Measurements from ENCODE around the gene RBBP8NL.

RBBP8NL gene

GRCh38 chr20:62461157-62461556 is 33.8 kb upstream of the RBBP8NL start:
- DNase-seq (ENCODE audit: low spot score): no peak

- DNase-seq (ENCODE audit: low spot score): no peak
Measured at GRCh38 chr20:62460678-62461077, 33.3 kb upstream of the RBBP8NL start.

- no peak for DNase-seq (ENCODE audit: low spot score)
Measured at GRCh38 chr20:62459488-62459887, 32.1 kb upstream of the RBBP8NL start.

GRCh38 chr20:62458275-62459251 is 31.2 kb upstream of the RBBP8NL start:
- no peak for DNase-seq (ENCODE audit: low spot score)

DNA sequence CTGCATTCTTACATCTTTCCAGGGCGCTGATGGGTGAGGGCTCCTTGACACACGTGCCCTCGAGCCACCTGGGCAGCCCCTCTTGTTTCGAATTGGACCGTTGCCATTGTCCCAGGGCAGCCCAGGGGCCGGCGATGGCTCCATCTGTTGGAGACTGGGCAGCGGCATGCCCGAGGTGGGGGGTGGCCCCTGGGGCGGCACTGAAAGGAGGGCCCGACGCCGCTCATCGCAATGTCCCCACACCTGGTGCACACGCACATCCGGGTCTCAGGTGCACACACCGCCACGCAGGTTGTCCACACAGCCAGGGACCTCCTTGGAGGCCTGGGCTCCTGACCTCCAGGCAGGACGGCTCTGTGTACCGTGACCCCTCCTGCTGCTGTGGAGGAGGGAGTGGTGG is 30.5 kb upstream of the RBBP8NL start:
- no peak for DNase-seq (ENCODE audit: low spot score)

DNA sequence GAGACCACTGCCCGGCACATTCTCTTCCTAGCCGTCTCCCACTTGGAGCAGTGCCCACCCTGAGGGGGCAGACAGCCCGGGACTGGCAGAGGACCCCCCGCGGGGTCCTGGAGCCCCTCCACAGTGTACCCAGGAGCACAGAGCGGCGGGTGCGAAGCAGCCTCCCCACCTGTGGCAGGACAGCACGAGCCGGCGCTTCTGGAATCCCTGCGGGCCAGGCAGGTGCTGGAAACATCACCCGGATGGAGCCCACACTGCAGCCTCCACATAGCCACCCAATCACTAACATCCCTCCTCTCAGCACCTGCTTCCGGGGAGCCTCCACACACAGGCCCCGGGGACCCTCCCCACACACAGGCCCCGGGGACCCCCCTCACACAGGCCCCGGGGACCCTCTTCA is 29.8 kb upstream of the RBBP8NL start:
- DNase-seq (ENCODE audit: low spot score): no peak

- no peak for DNase-seq (ENCODE audit: low spot score)
Measured at GRCh38 chr20:62455929-62456328, 28.6 kb upstream of the RBBP8NL start.

DNA sequence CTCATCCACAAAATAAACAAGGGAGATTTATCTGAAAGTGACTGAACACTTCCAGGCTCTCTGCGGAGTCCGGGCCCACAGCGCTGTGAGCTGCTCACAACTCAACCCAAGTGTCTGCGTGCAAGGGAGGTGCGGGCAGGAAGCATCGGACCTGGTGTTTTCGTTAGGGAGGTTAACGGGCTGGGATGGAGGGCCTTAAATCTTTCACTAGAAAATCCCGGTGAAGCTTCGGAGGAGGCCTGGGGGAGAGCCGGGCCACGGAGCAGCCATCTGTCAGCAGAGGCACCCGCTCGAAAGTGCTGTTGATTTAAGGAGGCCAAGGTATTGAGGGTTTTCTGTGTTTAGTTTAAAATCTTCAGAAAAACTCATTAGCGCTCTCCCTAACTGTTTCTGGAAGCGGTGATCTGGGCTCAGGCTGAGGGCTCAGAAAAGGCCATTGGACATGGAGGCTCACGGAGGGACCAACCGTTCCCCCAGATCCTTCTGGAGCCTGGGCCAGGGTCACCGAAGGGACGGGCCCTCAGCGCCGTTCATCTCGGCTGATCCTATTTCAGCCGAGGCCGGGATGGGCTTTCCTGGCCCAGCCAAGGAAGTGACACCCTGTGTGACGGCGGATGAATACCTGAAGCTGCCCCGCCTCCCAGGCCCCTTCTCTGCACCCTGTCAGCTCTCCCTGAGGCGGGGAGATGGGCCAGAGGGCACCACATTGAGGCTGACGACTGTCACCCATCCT is 27.7 kb upstream of the RBBP8NL start:
- no peak for DNase-seq (ENCODE audit: low spot score)

GRCh38 chr20:62453186-62453808 is 26.0 kb upstream of the RBBP8NL start:
- no peak for DNase-seq (ENCODE audit: low spot score)

DNA sequence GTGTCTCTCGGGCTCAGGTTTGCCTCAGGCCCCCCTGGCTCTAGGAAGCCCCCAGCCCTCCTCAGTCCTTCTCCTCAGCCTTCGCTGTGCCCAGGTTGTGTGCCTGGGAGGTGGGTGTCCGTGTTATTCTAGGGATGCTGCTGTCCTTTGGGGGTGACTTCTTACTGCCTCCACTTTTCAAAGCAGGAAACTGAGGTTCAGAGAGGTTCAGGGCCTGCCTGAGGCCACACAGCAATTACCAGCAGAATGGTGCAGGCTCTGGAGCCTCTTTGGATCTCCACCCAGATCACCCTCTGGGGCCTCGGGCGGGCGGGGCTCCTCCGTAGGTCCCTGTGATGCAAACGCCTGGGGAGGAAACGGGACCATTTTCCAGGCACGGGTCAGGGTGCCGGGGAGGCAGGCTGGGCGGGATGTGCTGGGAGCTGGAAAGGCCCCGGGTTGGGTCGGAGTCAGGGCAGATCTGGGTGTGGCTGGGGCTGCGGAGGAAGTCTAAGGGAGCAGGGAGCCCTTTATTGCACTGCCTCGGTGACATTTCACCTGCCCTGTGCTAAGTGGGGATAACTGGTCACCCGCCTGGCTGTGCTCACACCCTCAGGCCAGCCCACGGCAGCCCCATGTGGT is 25.2 kb upstream of the RBBP8NL start:
- no peak for DNase-seq (ENCODE audit: low spot score)

GRCh38 chr20:62451970-62452369 is 24.6 kb upstream of the RBBP8NL start:
- DNase-seq (ENCODE audit: low spot score): no peak

- no peak for DNase-seq (ENCODE audit: low spot score)
Measured at GRCh38 chr20:62451156-62451767, 23.9 kb upstream of the RBBP8NL start.

- DNase-seq (ENCODE audit: low spot score): no peak
Measured at GRCh38 chr20:62449951-62450691, 22.8 kb upstream of the RBBP8NL start.

DNA sequence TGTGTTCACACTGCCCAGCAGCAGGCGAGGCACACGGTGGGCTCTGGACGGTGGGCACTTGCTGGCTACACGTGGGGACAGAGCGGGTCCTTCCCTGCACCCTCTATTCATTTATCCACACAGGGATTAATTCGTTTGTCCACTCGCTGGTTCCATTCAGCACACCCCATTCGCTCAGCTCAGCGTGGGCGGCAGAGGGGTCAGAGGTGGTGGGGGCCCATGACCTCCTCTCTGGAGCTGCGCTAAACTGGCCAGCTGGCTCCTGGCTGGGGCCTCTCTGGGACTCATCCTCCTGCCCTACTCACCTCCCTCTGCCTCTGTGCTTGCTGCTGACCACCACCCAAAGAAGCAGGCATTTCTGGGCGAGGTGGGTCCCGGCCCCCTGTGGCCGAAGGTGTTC is 21.4 kb upstream of the RBBP8NL start:
- DNase-seq (ENCODE audit: low spot score): no peak

DNA sequence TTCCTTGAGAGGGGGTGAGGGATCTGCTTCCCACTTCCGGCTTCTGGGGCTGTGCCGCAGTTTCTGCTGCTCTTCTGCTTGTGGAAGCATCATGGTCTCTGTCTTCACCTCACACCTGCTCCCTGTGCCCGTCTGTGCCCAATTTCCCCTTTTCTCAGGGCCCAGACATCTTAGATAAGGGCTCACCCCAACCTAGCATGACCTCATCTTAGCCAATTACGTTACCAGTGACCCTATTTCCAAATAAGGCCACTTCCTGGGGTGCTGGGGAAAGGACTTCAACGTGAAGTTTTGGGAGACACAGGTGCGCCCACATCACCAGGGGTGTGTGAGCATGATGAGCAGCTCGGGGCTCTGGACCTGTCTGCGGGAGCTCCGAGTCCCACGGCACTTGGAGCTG is 20.7 kb upstream of the RBBP8NL start:
- no peak for DNase-seq (ENCODE audit: low spot score)

GRCh38 chr20:62446888-62447869 is 19.8 kb upstream of the RBBP8NL start:
- no peak for DNase-seq (ENCODE audit: low spot score)

GRCh38 chr20:62446481-62446880 is 19.1 kb upstream of the RBBP8NL start:
- DNase-seq (ENCODE audit: low spot score): no peak

- DNase-seq (ENCODE audit: low spot score): no peak
Measured at GRCh38 chr20:62445553-62446340, 18.4 kb upstream of the RBBP8NL start.

DNA sequence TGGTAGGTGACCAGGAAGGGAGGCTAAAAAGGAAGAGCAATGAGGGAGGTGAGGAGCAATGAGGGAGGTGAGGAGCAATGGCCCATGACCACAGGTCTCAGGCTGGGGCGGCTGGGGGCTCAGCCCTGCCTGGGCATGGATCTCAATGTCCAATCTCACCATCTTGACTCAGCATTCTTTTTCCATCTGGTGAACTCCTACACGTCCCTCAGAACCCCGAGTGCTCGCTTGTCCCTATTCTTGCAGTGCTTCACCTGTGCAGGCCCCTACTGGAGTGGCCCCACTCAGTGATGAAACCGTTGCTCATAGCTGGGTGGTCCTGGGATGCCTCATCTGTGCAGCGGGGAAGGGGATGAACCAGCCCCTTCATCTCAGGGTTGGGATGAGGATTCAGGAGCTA is 16.9 kb upstream of the RBBP8NL start:
- no peak for DNase-seq (ENCODE audit: low spot score)
